A172 (cell line): ENCODE data around the gene NFU1. TPM values are rescaled to one million over a fixed set of nuclear protein-coding genes. Genes with fewer than 3 reads are reported as not detected.

Source experiments
- DNase-seq: peaks from one replicate; pipeline ENCODE4 v3.0.0-alpha.2; 2015; ENCODE audit warnings: low spot score
- total RNA-seq: library from RNA; depleted of rRNA; stranded (reverse); fragments of >200 nt; shearing (Covaris generic); gene quantifications from 2 replicates; pipeline ENCODE4 v1.2.3, GENCODE V29; 2014; rRNA removed

NFU1 gene
- total RNA-seq, result 92.9 and 185 TPM in 2 replicates

- peak; percentile 90 for DNase-seq
These were observed at the start of gene NFU1 for GRCh38 chr2:69436938-69437750. TSS of gene NFU1 (minus strand) at chr2:69437435. CDS start at chr2:69437422, 13 bp downstream.

GRCh38 chr2:69483696-69484095 is 46.5 kb upstream of the NFU1 start:
- no peak for DNase-seq

- no peak for DNase-seq
These were observed 45.8 kb upstream of the NFU1 start for GRCh38 chr2:69483024-69483423.

GRCh38 chr2:69482471-69482870 is 45.2 kb upstream of the NFU1 start:
- no peak for DNase-seq

GRCh38 chr2:69481421-69481820 is 44.2 kb upstream of the NFU1 start:
- DNase-seq, result no peak

- no peak for DNase-seq
These were observed 40.4 kb upstream of the NFU1 start for GRCh38 chr2:69477627-69478026.

- no peak for DNase-seq
These were observed 37.5 kb upstream of the NFU1 start for GRCh38 chr2:69474688-69475087.

GRCh38 chr2:69471793-69472192 is 34.6 kb upstream of the NFU1 start:
- DNase-seq, result no peak

GRCh38 chr2:69470911-69471310 is 33.7 kb upstream of the NFU1 start:
- no peak for DNase-seq

GRCh38 chr2:69469784-69470183 is 32.5 kb upstream of the NFU1 start:
- no peak for DNase-seq

- DNase-seq, result no peak
These were observed 32.1 kb upstream of the NFU1 start for GRCh38 chr2:69469375-69469774.

GRCh38 chr2:69466728-69467127 is 29.5 kb upstream of the NFU1 start:
- no peak for DNase-seq

GRCh38 chr2:69465513-69466456 is 28.6 kb upstream of the NFU1 start:
- no peak for DNase-seq

GRCh38 chr2:69464575-69464974 is 27.3 kb upstream of the NFU1 start:
- no peak for DNase-seq

- no peak for DNase-seq
These were observed 25.5 kb upstream of the NFU1 start for GRCh38 chr2:69462780-69463179.

- DNase-seq, result no peak
These were observed 24.2 kb upstream of the NFU1 start for GRCh38 chr2:69461404-69461803.

GRCh38 chr2:69459936-69460335 is 22.7 kb upstream of the NFU1 start:
- no peak for DNase-seq

GRCh38 chr2:69456950-69457445 is 19.8 kb upstream of the NFU1 start:
- DNase-seq, result no peak

- DNase-seq, result no peak
These were observed 18.9 kb upstream of the NFU1 start for GRCh38 chr2:69456154-69456553.

- no peak for DNase-seq
These were observed 17.7 kb upstream of the NFU1 start for GRCh38 chr2:69454976-69455375.

- no peak for DNase-seq
These were observed 16.4 kb upstream of the NFU1 start for GRCh38 chr2:69453475-69454129.

GRCh38 chr2:69452687-69453086 is 15.5 kb upstream of the NFU1 start:
- DNase-seq, result no peak
